ENCODE measurements around the gene B3GLCT. TPM values are rescaled to one million over a fixed set of nuclear protein-coding genes. Genes with fewer than 3 reads are reported as not detected.

B3GLCT gene
- total RNA-seq, 1 donor, result 18.8 TPM

GRCh38 chr13:31162151-31163008 lies 37.4 kb upstream of the B3GLCT start:
- H3K4me1 ChIP-seq (ENCODE audit: insufficient read depth, low read length), result peaks cover 20% of the 10 kb centered on the region
- peak overlapping the region; percentile 95 for H3K4me3 ChIP-seq (ENCODE audit: insufficient read depth, low read length)
- peaks cover 14% of the 10 kb centered on the region for H4K20me1 ChIP-seq (ENCODE audit: insufficient read depth, low read length)
- peak overlapping the region; percentile 93 for H3K4me2 ChIP-seq (ENCODE audit: insufficient read depth, low read length)
- H3K27ac ChIP-seq (ENCODE audit: low read depth, low read length), result peak overlapping the region; percentile 96
- no peaks in the 10 kb centered on the region for H3K9me3 ChIP-seq (ENCODE audit: low read depth, low read length)
- H2AFZ ChIP-seq (ENCODE audit: low read length), result peak overlapping the region; percentile 97
- peaks cover 7% of the 10 kb centered on the region for H3K36me3 ChIP-seq (ENCODE audit: insufficient read depth, low read length)
- no peak for TF ChIP-seq CTCF (IDR thresholded peaks at IDR 0.05; ENCODE audit: extremely low read depth, low read depth, low read length)
- no peaks in the 10 kb centered on the region for H3K27me3 ChIP-seq (ENCODE audit: insufficient read depth, low read length)
- peaks cover 37% of the 10 kb centered on the region for H3K79me2 ChIP-seq (ENCODE audit: insufficient read depth, low read length)
- peak; percentile 96 for DNase-seq (ENCODE audit: insufficient read length, low spot score, missing footprints)

GRCh38 chr13:31166591-31166990 lies 33.2 kb upstream of the B3GLCT start:
- DNase-seq (ENCODE audit: insufficient read length, low spot score, missing footprints), result no peak
- no peaks in the 10 kb centered on the region for H3K9me3 ChIP-seq (ENCODE audit: low read depth, low read length)
- no peak overlapping the region for H3K27ac ChIP-seq (ENCODE audit: low read depth, low read length)

GRCh38 chr13:31167490-31167889 lies 32.3 kb upstream of the B3GLCT start:
- Histone ChIP-seq H3K4me1 (ENCODE audit: insufficient read depth, low read length) (peaks cover 13% of the 10 kb centered on the region), H3K27ac (ENCODE audit: low read depth, low read length) (no peak overlapping the region), H3K27me3 (ENCODE audit: insufficient read depth, low read length) (no peaks in the 10 kb centered on the region), H3K36me3 (ENCODE audit: insufficient read depth, low read length) (no peaks in the 10 kb centered on the region), H4K20me1 (ENCODE audit: insufficient read depth, low read length) (no peaks in the 10 kb centered on the region), H3K9me3 (ENCODE audit: low read depth, low read length) (no peaks in the 10 kb centered on the region), H3K4me3 (ENCODE audit: insufficient read depth, low read length) (no peak overlapping the region), H3K79me2 (ENCODE audit: insufficient read depth, low read length) (no peaks in the 10 kb centered on the region), H2AFZ (ENCODE audit: low read length) (no peak overlapping the region), H3K4me2 (ENCODE audit: insufficient read depth, low read length) (no peak overlapping the region)
- TF ChIP-seq CTCF (IDR thresholded peaks at IDR 0.05; ENCODE audit: extremely low read depth, low read depth, low read length), result no peak
- no peak for DNase-seq (ENCODE audit: insufficient read length, low spot score, missing footprints)

More at GRCh38 chr13:31166591-31166990, 33.2 kb upstream of the B3GLCT start:
- no peak overlapping the region for H3K4me3 ChIP-seq (ENCODE audit: insufficient read depth, low read length)
- no peak overlapping the region for H2AFZ ChIP-seq (ENCODE audit: low read length)
- no peaks in the 10 kb centered on the region for H3K27me3 ChIP-seq (ENCODE audit: insufficient read depth, low read length)
- no peak for TF ChIP-seq CTCF (IDR thresholded peaks at IDR 0.05; ENCODE audit: extremely low read depth, low read depth, low read length)
- no peaks in the 10 kb centered on the region for H3K36me3 ChIP-seq (ENCODE audit: insufficient read depth, low read length)
- H3K4me1 ChIP-seq (ENCODE audit: insufficient read depth, low read length), result peaks cover 6% of the 10 kb centered on the region
- H4K20me1 ChIP-seq (ENCODE audit: insufficient read depth, low read length), result no peaks in the 10 kb centered on the region
- H3K4me2 ChIP-seq (ENCODE audit: insufficient read depth, low read length), result no peak overlapping the region
- no peaks in the 10 kb centered on the region for H3K79me2 ChIP-seq (ENCODE audit: insufficient read depth, low read length)

- peaks cover 14% of the 10 kb centered on the region for H3K4me1 ChIP-seq (ENCODE audit: insufficient read depth, low read length)
- H3K27ac ChIP-seq (ENCODE audit: low read depth, low read length), result no peak overlapping the region
- H3K27me3 ChIP-seq (ENCODE audit: insufficient read depth, low read length), result no peaks in the 10 kb centered on the region
- no peak overlapping the region for H3K4me3 ChIP-seq (ENCODE audit: insufficient read depth, low read length)
- H3K4me2 ChIP-seq (ENCODE audit: insufficient read depth, low read length), result no peak overlapping the region
- H4K20me1 ChIP-seq (ENCODE audit: insufficient read depth, low read length), result no peaks in the 10 kb centered on the region
- H3K79me2 ChIP-seq (ENCODE audit: insufficient read depth, low read length), result no peaks in the 10 kb centered on the region
- H3K9me3 ChIP-seq (ENCODE audit: low read depth, low read length), result no peaks in the 10 kb centered on the region
- H2AFZ ChIP-seq (ENCODE audit: low read length), result no peak overlapping the region
- no peak for DNase-seq (ENCODE audit: insufficient read length, low spot score, missing footprints)
- H3K36me3 ChIP-seq (ENCODE audit: insufficient read depth, low read length), result no peaks in the 10 kb centered on the region
- TF ChIP-seq CTCF (IDR thresholded peaks at IDR 0.05; ENCODE audit: extremely low read depth, low read depth, low read length), result no peak
These were observed 31.6 kb upstream of the B3GLCT start for GRCh38 chr13:31168166-31168565.
